Vagina (tissue), 2 donors: ENCODE results near the gene INTS14.

Experiments used
- CTCF ChIP-seq, 3 experiments: fragments of 450-650 bp in 2 of 3; fragments of 200-600 bp in 1 of 3; sonication (generic) in 1 of 3; IDR thresholded peaks; one replicate each; pipeline ENCODE4 v1.5.1; 2017 to 2019; ENCODE audit warnings: antibody characterized with exemption in 3 of 3, mild to moderate bottlenecking in 2 of 3, moderate library complexity in 2 of 3
- POLR2A ChIP-seq, 2 donors: fragments of 450-650 bp; IDR thresholded peaks; one replicate each; pipeline ENCODE4 v1.6.1; 2017; ENCODE audit warnings: antibody characterized with exemption in 2 of 2, mild to moderate bottlenecking in 2 of 2, moderate library complexity in 2 of 2

DNA sequence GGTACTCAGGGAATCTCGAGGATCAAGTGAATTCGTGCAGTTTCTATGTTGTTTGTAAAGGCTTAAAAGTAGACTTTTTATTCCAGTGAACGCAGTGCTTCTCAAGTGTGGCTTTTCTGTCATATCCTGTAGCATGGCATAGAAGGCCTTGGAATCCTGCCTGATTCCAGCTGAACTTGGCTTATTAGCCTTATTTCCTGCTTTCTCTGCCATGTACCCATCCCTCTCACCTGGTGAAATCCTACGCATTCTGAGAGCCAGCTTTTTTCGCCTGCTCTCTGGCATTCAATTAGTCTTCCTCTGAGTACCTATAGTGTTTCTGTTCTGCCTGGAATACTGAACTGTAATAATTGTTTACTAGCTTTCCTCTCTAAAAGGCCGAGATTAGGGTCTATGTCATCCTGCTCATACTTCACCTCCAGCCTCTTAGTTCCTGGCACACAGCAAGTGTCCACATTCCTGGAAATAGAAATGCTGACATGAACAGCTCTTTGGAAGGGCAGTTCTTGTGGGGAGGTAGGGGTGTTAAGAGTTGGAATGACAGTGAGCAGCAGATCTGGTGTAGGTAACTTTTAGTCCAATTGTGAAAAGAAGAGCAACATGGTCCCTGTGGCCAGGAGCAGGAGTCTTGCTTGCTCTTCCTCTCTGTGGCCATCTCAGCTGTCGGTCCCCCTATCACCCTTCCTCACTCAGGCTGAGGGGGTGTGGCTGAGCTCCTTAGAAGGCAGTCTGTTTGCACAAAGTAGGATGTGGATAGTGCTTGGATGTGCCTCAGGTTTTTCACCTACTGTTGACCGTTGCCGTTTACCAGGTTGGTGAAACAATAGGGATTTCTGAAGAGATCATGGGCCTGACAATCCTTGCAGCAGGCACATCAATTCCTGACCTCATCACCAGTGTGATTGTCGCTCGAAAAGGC, 41.2 kb upstream of the INTS14 start:
- no peak for TF ChIP-seq CTCF (IDR thresholded peaks at IDR 0.05)
- no peak for TF ChIP-seq POLR2A (IDR thresholded peaks at IDR 0.05)
